ENCODE data around the gene ARAP3.

ARAP3 gene

GRCh38 chr5:141665995-141666940, 15.8 kb downstream of the ARAP3 start:
- DNase-seq: no peak

GRCh38 chr5:141664733-141665461, 17.1 kb downstream of the ARAP3 start:
- DNase-seq: peak; percentile 27 to 66

- no peak for DNase-seq
These were observed 18.5 kb downstream of the ARAP3 start for GRCh38 chr5:141663506-141663905.

GRCh38 chr5:141662028-141662427, 20.0 kb downstream of the ARAP3 start:
- no peak for DNase-seq

DNA sequence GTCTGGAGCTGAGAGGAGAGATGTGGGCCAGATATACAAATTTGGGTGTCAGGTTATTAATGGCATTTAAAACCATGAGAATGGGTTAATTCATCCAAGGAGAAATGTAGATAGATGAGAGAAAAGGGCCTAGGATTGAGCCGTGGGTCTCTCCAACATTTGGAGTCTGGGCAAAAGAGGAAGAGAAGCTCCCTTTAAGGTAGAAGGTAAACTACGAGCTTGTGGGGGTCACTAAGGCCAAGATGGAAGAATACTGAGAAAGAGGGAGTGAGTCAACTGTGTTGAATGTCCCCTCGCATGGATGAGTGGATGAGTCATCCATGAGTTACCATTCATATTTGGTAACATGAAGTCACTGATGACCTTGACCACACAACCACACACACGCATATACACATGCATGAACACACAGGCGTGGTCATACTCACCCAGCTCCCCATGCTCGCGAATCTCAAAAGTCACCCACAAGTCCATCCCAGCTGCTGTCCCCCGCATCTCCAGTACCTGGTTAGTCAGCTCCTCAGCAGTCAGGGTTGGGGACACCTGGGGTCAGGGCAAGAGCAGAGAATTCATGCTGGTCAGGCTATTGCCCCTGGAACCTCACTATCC, 24.0 kb downstream of the ARAP3 start:
- no peak for DNase-seq

- DNase-seq: no peak
These were observed 24.6 kb downstream of the ARAP3 start for GRCh38 chr5:141657404-141657803.

- no peak for DNase-seq
These were observed 25.6 kb downstream of the ARAP3 start for GRCh38 chr5:141656396-141656795.

DNA sequence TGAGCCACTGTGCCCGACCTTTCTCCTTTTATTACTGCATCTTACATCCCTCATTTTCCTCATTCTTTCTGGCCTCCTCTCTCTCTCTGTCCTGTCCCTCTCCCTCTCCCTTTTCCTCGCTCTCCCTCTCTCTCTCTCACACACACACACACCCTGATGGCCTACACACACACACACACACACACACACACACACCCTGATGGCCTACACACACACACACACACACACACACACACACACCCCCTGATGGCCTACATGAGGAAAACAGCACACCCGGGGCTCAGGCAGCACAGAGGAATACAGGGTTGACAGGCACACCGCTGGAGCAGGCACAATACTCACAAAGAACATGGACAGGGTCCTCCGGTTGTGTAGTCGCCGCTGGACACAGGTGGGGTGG, 27.0 kb downstream of the ARAP3 start:
- DNase-seq: no peak

DNA sequence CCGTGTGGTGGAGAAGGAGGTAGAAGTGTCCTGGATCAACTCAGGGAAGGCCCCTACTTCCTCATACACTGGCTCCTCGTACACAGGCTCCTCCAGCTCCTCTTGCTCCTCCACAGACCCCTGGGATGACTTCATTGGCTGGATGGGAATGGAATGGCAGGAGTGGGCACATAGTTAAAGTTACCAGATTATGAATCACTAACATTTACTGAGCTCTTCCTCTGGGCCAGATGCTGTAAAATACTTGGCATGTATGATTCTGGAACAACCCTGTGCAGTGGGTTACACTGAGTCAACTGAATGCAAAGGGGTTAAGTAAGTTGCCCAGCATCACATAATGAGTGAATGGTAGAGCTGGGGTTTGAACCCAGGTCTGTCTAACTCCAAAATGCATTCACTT, 27.7 kb downstream of the ARAP3 start:
- no peak for DNase-seq

DNA sequence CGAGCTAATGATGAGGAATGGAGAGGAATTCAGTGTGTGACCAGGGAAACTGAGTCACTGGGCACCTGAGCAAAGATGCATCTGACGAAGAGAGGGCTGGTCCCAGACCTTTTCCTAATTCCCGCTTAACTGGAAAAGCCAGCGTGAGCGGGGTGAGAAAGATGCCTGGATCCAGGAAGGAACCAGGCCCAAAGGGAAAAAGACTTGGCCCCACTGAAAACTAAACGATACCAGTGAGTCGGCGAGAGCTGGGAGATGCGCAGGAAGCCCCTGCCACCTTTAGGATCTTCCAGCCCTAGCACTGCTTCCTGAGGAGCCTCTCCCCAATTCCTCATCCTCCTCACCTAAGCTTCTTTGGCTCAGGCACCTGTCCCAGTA, 30.3 kb downstream of the ARAP3 start:
- DNase-seq: no peak

- DNase-seq: peak; percentile 51 to 80
These were observed 30.9 kb downstream of the ARAP3 start, which contains the start of gene FCHSD1 for GRCh38 chr5:141650851-141651727. Gene FCHSD1 (minus strand): TSS chr5:141651418. CDS start chr5:141651368, 50 bp downstream.

DNA sequence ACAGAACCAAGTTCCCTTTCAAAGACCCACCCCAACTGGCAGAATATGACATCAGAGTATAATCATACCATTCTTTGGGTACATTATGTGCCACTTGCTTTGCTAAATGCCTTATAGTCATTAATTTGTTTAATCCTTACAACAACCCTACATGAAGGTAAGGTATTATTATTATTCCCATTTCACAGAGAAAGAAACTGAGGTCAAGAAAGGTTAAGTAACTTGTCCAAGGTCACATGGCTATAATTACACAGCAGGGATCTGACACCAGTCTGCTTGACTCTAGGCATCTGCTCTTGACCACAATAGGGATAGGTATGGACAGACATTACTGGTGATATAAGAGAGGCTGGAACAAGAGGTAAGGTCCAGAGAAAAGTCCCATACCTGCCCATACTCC, 32.1 kb downstream of the ARAP3 start:
- DNase-seq: no peak

- DNase-seq: no peak
These were observed 32.9 kb downstream of the ARAP3 start for GRCh38 chr5:141649056-141649688.

DNA sequence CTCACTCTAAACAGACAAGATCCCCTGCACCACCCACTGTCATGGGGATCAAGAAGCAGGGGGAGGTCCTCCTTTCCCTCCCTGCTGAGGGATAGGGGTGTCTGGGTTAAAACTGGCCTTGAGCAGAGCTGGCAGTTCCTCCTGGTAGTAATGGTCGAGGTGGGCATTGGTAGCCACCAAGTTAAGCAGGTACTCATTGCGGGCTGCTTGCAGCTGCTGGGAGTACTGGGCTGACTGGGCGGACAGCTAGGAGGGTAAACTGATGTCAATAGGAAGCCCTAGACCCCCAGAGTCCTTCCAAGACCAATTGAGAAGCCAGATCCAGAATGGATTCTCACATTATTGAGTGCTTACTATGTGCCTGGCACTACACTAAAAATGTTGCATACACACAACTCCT, 34.2 kb downstream of the ARAP3 start:
- DNase-seq: no peak

GRCh38 chr5:141647242-141647641, 34.8 kb downstream of the ARAP3 start:
- DNase-seq: no peak

GRCh38 chr5:141646026-141646425, 36.0 kb downstream of the ARAP3 start:
- no peak for DNase-seq

GRCh38 chr5:141641634-141642267, 40.3 kb downstream of the ARAP3 start:
- DNase-seq: no peak

- DNase-seq: no peak
These were observed 41.3 kb downstream of the ARAP3 start for GRCh38 chr5:141640698-141641097.

DNA sequence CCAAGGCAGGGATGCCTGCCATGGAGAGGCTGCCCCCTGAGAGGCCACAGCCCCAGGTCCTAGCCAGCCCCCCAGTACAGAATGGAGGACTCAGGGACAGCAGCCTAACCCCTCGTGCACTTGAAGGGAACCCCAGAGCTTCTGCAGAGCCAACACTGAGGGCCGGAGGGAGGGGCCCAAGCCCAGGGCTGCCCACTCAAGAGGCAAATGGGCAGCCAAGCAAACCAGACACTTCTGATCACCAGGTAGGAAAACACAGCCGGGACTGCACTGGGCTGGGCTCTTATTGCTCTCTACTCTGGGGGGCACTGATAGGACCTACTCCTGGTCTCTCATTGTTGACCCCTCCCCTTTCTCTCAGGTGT, 42.0 kb downstream of the ARAP3 start:
- DNase-seq: no peak

DNA sequence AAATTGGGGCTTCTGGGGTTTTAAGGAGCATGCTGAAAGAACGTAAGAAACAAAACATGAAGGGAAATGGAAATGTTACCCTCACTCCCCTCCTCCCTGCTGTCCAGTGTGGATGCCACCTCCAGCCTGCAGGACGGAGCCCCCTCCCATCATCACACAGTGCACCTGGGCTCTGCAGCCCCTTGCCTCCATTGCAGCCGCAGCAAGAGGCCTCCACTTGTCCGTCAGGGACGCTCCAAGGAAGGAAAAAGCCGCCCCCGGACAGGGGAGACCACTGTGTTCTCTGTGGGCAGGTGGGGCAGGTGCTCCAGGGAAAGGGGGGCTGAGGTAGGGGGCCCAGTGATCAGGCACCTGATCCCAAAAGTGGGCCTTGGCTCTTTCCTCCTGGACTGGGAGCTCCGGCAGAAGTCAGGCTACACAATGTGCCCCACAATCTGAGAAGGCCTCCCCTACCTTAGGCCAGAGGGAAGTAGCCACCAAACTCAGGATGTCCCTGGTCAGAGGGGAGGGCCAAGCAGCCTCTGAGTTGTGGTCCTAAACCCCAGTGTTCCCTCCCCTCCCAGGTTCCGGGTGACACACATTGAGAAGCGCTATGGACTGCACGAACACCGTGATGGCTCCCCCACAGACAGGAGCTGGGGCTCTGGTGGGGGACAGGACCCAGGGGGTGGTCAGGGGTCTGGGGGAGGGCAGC, 42.5 kb downstream of the ARAP3 start:
- no peak for DNase-seq

- DNase-seq: no peak
These were observed 43.3 kb downstream of the ARAP3 start for GRCh38 chr5:141638771-141639170.

Data from hippocampal formation (tissue), 2 donors.